ENCODE results near the gene ADCY7. TPM values are rescaled to one million over a fixed set of nuclear protein-coding genes. Genes with fewer than 3 reads are reported as not detected.

Gene ADCY7
- total RNA-seq, 1 experiment from 2014 or later, result 5.5 TPM

DNA sequence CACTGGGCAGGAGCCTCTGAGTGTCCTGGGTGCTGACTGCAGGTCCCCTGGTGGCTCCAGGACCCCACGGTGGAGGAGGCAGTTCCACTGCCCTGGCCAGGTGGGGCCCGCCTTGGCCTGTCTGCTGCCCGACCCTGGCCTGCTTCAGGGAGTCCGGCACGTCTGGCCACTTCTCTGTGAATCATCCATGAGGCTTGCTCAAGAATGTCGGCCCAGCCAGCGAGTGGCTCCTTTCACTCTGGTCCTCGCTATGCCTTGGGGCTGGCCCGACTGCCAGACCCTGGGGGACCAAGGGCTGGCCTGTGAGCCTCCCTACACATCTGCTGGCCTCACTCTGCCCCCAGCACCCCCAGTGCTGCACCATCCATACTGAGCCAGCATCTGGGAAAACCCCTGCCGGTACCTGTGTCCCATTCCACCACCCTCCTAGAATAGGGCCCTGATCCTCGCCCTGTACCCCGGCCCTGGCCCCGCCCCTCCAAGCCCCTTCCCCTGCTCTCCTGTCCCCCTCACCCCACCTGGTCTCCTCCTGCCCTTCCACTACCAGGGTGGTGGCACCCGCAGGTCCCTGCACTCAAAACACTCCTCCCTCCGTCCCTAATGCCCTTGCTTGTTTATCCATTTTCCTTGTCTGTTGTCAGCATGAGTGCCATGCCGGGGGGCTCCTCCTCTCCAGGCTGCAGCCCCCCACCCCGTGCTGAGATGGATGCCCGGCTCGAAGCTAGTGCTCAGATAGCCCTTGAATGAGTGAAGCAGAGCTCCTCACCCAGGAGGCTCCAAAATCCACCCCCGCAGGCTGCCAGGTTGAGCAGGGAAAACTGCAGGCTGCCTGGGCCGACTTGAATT lies 35.5 kb downstream of the ADCY7 start:
- no peaks in the 10 kb centered on the region for H3K27me3 ChIP-seq (replicated peaks; ENCODE audit: insufficient read depth, low read depth, low read length, poor library complexity)
- H3K27ac ChIP-seq (ENCODE audit: low read depth, low read length, poor library complexity, severe bottlenecking), result no peak overlapping the region
- ChIA-PET POLR2A (ENCODE audit: low non-redundant PET) (no interaction called here), CTCF (no interaction called here)
- no peaks in the 10 kb centered on the region for H3K4me1 ChIP-seq (ENCODE audit: insufficient read depth, low read length, poor library complexity, severe bottlenecking)
- no TSS peak for BruUV-seq (replicated peaks)
- TF ChIP-seq, protein P1, sequence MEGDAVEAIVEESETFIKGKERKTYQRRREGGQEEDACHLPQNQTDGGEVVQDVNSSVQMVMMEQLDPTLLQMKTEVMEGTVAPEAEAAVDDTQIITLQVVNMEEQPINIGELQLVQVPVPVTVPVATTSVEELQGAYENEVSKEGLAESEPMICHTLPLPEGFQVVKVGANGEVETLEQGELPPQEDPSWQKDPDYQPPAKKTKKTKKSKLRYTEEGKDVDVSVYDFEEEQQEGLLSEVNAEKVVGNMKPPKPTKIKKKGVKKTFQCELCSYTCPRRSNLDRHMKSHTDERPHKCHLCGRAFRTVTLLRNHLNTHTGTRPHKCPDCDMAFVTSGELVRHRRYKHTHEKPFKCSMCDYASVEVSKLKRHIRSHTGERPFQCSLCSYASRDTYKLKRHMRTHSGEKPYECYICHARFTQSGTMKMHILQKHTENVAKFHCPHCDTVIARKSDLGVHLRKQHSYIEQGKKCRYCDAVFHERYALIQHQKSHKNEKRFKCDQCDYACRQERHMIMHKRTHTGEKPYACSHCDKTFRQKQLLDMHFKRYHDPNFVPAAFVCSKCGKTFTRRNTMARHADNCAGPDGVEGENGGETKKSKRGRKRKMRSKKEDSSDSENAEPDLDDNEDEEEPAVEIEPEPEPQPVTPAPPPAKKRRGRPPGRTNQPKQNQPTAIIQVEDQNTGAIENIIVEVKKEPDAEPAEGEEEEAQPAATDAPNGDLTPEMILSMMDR (conservative IDR thresholded peaks at IDR 0.05; ENCODE audit: low read depth, low read length), result no peak
- no peak for TF ChIP-seq EZH2 (IDR thresholded peaks at IDR 0.05; ENCODE audit: borderline replicate concordance, low read depth, low read length, poor library complexity, severe bottlenecking)
- no peak overlapping the region for H3K4me3 ChIP-seq (ENCODE audit: low read depth, low read length, poor library complexity, severe bottlenecking)
- H3K9me3 ChIP-seq (ENCODE audit: low read depth, low read length, poor library complexity, severe bottlenecking), result no peaks in the 10 kb centered on the region
- DNase-seq (ENCODE audit: low spot score), result no peak
- no peaks in the 10 kb centered on the region for H3K36me3 ChIP-seq (ENCODE audit: insufficient read depth, low read length, poor library complexity, severe bottlenecking)
- intact Hi-C loops (cut with micrococcal nuclease; ENCODE audit: unreplicated experiment), result no loop called here

DNA sequence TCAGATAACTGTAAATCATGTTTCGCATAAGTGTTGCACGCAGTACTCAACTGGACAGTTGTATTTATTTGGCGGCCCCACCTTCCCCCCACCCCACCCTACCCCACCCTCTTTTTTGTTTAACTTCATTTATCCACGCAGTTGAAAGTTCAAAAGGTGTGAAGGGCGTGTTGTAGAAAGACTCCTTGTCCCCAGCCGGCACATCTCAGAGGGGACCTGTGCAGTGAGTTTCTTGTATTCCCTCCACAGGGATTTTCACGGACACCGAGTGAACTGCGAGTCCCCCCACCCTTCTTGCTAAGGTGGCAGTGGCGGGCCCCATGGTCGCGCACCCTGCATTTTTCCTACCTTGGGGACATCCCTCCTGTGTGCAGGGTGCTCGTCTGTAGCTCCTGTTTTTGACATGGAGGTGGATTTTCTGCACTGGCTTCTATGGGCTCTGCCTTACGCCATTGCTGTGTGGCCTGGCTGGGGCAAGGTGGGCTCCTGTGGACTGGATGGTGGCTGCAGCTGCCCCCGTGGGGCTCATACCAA lies 36.2 kb downstream of the ADCY7 start:
- Histone ChIP-seq H3K27ac (ENCODE audit: low read depth, low read length, poor library complexity, severe bottlenecking) (no peak overlapping the region), H3K27me3 (replicated peaks; ENCODE audit: insufficient read depth, low read depth, low read length, poor library complexity) (no peaks in the 10 kb centered on the region), H3K36me3 (ENCODE audit: insufficient read depth, low read length, poor library complexity, severe bottlenecking) (no peaks in the 10 kb centered on the region), H3K4me1 (ENCODE audit: insufficient read depth, low read length, poor library complexity, severe bottlenecking) (no peaks in the 10 kb centered on the region), H3K9me3 (ENCODE audit: low read depth, low read length, poor library complexity, severe bottlenecking) (no peaks in the 10 kb centered on the region), H3K4me3 (ENCODE audit: low read depth, low read length, poor library complexity, severe bottlenecking) (no peak overlapping the region)
- no peak for DNase-seq (ENCODE audit: low spot score)
- CTCF ChIA-PET, result no interaction called here
- POLR2A ChIA-PET (ENCODE audit: low non-redundant PET), result no interaction called here
- TF ChIP-seq, protein P1 (conservative IDR thresholded peaks at IDR 0.05; ENCODE audit: low read depth, low read length), result no peak
- TF ChIP-seq EZH2 (IDR thresholded peaks at IDR 0.05; ENCODE audit: borderline replicate concordance, low read depth, low read length, poor library complexity, severe bottlenecking), result no peak
- no TSS peak for BruUV-seq (replicated peaks)
- intact Hi-C loops (cut with micrococcal nuclease; ENCODE audit: unreplicated experiment), result no loop called here

DNA sequence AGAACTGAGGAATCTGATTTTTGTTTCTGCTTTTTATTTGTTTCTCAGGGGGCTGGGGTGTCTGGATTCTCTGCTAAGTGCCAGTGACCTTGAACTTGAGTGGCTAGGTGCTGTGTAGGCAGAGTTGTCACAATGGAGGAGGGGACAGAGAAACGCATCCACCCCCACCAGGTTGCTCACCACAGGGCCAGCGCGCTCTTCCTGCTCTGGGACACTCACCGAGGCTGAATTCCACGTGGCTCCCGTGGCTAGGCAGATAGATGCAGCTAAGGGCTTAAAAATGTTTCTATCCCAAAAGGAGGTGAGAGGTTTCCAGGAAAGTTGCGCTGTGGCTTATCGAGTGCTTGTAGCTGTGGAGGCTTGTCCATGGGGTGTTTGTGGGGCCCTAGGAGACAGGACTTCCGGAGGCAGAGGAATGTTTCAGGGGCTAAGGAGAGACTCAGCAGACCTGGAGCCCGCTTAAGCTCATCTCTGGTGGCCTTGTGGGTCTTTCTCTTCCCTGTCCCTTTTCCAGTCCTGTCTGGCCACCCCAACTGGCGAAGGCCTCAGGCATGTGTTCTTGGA lies 36.8 kb downstream of the ADCY7 start:
- H3K9me3 ChIP-seq (ENCODE audit: low read depth, low read length, poor library complexity, severe bottlenecking), result no peaks in the 10 kb centered on the region
- TF ChIP-seq, protein P1 (conservative IDR thresholded peaks at IDR 0.05; ENCODE audit: low read depth, low read length), result no peak
- no peak for TF ChIP-seq EZH2 (IDR thresholded peaks at IDR 0.05; ENCODE audit: borderline replicate concordance, low read depth, low read length, poor library complexity, severe bottlenecking)
- no peak for DNase-seq (ENCODE audit: low spot score)
- H3K4me3 ChIP-seq (ENCODE audit: low read depth, low read length, poor library complexity, severe bottlenecking), result no peak overlapping the region
- CTCF ChIA-PET, result interaction anchor here (0.7 kb wide), 1 partner anchor 24 kb away, joined by 5 read pairs; no protein-coding TSS in a partner anchor
- H3K27ac ChIP-seq (ENCODE audit: low read depth, low read length, poor library complexity, severe bottlenecking), result no peak overlapping the region
- H3K4me1 ChIP-seq (ENCODE audit: insufficient read depth, low read length, poor library complexity, severe bottlenecking), result no peaks in the 10 kb centered on the region
- H3K36me3 ChIP-seq (ENCODE audit: insufficient read depth, low read length, poor library complexity, severe bottlenecking), result no peaks in the 10 kb centered on the region
- intact Hi-C loops (cut with micrococcal nuclease; ENCODE audit: unreplicated experiment), result no loop called here
- BruUV-seq (replicated peaks), result no TSS peak
- H3K27me3 ChIP-seq (replicated peaks; ENCODE audit: insufficient read depth, low read depth, low read length, poor library complexity), result no peaks in the 10 kb centered on the region
- POLR2A ChIA-PET (ENCODE audit: low non-redundant PET), result no interaction called here
